CD4-positive, alpha-beta T cell treated with Interleukin-21 for 1 hour (primary cell): Measurements from ENCODE around the gene TM6SF1.
"Not testable (repeated sequence)": the region's sequence is repeated elsewhere in the genome, so short reads cannot be mapped to it uniquely, and the experiment has no call there.

Experiments used
- DNase-seq: peaks from one replicate; pipeline ENCODE4 v3.0.0-alpha.2; 2020

The TM6SF1 gene

DNA sequence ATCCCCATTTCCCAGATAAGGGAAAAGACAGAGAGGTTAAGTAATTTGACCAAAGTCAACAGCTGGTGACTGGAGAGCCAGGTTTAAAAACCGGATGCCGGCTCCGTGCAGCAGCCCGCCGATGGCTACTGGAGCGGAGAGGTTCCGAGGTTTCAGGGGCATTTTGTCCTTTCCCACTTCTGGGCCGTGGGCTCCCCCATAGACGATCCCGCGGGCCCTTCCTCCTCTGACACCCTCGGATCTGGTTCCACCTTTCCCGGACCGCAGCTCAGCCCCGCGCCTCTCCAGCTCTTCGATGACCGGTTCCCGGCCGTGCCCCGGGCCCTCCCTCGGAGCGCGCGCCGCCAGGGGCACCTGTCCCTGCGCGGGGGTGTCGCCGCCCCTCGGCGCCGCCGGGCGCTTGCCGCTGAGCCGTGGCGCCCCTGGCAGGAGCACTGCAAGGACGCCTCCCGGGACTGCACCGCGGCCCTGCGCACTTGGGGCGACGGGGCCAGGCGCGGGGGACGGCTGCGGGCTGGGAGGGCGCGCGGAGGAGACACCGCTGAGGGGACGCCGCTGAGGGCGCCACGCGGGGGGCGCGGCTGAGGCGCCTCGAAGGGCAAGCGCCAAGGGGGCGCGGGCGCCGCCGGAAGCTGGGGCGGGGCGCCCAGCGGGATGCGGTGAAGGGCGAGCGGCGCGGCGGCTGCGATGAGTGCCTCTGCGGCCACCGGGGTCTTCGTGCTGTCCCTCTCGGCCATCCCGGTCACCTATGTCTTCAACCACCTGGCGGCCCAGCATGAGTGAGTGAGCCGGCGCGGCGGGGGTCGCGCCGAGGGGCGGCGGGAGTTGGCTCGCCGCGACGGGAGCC, at the start of gene TM6SF1:
Gene TM6SF1 (plus strand): TSS at position 652 of the 847 bp plus-strand sequence. CDS start 36 bp downstream, at position 688.
- peak; percentile 3 for DNase-seq

DNA sequence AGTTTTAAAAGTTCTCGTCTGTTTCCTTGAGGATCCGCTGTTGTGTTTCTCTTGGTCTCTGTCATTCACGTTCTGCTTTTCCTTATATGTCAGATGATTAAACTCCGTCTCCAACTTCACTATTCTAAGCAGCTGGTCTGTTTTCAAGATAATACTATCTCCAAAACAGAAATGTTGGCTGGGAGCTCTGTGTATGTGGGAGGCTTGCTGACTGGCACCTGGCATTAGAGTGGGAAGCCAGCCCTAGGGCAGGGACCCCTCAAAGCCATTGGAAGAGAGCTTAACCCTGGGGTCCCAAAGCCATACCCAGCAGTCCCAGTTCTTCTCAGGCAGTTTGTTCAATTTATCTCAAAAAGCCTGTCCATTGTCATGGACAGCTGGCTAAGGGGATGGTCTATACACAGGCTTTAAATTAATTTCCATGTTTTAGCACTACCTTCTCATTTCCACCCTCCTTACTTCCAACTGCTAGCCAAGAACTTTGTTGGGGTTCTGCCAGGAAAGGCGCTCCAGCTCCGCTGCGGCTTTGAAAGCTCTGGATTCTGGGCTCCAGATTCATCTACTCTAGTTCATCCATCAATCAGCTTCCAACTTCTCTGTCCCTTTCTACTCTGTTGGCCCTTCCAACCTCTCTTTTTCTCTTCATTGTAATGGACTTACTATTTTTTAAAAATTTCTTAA, 49.6 kb upstream of the TM6SF1 start:
- no peak for DNase-seq

DNA sequence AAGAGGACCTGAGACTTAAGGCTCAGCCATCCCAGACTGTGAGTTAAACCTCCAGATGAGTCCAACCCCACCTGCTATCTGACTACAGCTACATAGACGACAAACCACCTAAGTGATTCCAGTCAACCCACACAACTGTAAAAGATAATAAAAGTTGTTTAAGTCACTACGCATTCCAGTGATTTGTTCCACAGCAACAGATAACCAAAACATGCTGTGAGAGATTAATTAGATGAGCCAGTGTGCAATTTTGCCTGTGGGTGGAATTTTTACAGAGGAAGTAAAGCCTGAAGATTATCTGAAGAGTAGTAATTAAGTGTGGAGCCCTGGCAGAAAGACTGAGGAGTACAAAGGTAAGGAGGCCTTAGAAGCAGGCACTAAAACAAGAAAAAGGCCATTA, 45.8 kb upstream of the TM6SF1 start:
- DNase-seq = no peak

DNA sequence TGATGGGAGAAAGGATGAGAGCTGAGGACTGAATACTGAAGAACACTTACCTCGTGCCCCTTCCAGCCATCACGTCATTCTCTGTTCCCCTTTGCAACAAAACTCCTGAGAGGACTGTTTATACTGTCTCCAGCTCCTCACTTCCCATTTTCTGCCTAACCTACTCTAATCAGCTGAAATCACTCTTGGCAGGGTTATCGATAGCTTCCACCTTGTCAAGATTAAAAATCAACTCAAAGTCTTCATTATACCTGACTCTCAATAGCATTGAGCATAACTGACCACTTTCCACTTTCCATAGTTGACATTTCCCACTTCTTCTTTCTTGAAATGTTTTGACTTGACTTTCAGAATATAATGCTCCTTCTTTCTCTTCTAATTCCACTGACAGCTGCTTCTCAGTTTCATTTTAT, 44.7 kb upstream of the TM6SF1 start:
- no peak for DNase-seq

DNA sequence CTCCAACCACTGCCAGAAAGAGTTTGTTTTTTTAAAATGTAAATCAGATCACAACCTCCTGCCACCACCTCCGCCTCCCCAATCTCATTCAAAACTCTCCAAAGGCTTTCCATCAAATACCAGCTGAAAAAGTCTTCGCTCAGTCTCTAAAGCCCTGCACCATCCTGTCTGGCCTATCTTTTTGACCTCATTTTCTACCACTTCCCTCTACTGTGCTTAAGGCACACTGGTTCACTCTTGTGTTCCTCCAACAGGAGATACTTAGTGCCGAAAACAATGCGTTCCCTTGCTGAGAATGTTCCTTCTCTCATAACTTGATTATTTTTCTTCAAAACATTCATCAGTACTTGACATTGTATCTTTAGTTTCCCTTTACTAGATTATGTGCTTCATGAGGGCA, 43.9 kb upstream of the TM6SF1 start:
- DNase-seq = no peak

DNA sequence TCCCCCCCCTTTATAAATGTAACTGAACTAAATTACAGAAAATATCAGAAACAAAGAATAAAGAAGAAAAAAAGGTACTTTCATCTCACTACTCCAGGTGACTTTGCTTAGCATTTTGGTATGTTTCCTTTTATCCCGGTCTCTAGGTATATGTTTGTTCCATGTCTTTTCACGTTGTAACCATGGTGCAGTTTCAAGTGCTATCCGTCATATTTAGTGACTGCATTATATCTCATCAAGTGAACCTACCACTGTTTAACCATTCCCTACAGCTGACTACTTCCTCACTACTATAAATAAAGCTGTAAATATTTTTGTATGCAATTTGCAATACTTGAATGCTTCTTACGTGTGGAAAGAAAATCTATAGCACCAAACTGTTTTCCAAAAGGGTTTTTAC, 42.6 kb upstream of the TM6SF1 start:
- DNase-seq = no peak

DNA sequence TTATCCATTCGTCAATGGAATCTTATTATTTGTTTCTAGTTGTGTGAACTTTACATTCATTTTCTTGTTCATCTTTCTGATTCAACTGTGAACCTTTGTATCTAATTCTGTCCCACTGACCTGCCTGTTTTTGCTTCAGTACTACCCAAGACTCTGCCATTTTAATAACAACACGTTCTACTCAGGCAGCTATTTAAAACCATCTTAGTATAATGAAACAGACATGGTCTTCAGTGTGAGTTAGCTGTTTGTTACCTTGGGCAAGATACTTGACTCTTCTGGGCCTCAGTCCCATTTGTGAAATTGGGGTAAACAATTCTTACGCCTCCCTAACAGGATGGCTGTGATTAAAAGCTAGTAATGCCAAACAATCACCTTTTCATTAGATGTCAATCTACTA, 42.0 kb upstream of the TM6SF1 start:
- no peak for DNase-seq

DNA sequence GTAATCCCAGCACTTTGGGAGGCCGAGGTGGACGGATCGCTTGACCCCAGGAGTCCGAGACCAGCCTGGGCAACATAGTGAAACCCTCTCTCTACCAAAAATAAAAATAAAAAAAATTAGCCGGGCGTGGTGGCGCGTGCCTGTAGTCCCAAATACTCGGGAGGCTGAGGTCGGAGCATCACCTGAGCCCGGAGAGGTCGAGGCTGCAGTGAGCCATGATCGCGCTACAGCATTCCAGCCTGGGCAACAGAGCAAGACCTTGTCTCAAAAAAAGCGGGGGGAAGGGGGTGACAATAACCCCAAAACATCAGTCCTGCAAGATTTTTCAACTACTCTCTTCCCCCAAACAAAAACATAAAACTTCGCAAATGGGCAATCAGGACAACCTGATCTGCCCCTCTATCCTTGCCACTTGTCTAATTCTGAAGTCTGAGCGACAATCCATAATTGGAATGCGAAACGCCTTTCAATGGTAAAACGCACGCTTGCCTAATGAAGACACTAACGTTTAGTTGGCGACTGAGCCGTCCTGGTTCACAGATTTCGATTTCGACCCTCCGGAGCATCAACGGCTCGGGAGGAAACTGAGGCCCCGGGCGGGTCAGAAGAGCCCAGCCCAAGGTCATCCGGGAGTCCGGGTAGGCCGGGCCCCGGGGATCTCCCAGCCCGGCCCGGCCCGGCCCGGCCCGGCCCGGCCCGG, 41.3 kb upstream of the TM6SF1 start:
- no peak for DNase-seq

DNA sequence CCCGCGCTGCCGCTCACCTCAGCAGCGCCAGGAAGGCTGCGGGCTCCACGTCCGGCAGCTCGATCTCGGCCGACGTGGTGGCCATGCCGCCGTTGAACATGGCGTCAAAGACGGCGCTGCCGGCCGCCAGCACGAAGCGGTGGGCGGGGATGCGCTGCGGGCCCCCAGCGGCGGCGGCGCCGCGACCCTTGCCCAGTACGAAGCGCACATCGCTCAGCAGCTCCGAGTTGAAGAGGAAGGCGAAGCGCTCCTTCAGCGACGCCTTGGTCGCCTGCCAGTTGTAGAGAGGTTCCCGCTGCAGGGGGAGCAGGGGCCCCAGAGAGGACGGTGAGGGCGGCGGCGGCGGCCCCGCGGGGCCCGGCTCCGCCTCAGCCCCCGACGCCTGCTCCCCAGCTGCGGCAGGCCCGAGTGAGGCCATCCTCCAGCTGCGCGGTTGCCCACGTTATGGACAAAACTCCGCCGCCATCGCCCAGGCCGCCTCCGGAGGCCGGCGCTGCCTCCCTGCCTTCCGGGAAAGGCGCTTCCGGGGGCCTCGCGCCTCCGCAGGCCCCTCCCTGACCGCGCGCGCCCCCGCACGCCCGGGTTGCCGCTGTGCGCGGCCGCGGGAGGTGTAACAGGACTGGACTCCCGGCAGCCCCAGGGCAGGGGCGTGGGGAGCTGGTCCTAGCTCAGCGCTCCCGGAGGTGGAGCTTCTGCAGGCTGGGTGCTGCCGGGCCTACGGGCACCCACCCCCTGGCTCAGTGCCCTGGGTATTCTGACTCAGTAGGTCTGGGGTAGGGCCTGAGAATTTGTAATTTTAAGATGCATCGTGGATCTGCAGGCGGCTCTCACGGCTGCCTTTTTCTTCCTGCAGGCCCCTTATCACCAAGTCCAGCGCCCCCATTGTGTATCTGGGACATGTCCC, 40.5 kb upstream of the TM6SF1 start, which contains the start of gene BTBD1:
Gene BTBD1 (minus strand): TSS at position 519 of the 904 bp plus-strand sequence. CDS start 101 bp downstream, at position 418.
- peak; percentile 81 for DNase-seq

DNA sequence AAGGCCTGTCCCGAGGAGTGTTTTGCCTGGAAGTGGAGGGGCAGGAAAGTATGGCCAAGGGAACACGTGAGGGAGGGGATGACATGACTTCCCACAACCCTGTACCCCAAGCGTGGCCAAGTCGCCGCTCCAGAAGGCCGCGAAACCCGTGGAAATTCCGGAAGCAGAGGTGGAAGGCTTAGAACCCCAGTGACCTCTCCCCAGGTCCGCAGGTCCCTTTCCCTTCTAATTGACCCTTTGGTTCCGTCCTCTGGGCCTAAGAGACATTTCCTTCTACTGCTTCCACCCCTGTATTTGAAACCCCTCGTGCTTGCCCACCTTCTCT, 39.8 kb upstream of the TM6SF1 start:
- no peak for DNase-seq

DNA sequence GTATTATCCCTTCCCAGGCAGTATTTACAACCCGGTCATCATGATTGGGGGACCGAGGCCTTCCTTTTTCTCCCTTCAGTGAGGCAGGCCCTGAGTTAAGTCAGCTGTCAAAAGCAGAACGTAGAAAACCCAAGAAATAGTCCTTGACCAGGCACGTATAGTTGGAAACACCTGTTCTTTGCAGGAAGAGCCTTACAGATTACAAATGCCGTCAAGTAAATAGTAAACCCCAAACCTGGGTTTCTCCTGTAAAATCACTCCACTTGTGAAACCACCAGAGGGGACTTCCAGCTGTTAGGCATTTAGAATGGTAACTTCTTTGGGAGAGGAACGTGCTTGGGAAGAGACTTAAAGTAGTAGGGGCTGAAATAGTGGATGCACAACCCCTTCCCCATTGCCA, 39.4 kb upstream of the TM6SF1 start:
- DNase-seq = no peak

DNA sequence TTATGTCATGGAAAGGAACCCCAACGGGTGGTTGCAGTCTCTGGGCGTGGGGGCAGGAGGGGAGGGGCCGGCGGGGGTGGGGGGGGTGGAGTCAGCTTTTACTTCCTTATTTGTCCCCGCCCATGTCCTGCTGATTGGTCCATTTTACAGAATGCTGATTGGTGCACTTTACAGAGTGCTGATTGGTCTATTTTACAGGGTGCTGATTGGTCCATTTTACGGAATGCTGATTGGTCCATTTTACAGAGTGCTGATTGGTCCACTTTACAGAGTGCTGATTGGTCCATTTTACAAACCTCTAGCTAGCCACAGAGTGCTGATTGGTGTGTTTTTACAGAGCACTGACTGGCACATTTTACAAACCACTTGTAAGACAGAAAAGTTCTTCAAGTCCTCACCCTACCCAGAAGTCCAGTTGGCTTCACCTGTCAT, 38.2 kb upstream of the TM6SF1 start:
- peak; percentile 79 for DNase-seq

DNA sequence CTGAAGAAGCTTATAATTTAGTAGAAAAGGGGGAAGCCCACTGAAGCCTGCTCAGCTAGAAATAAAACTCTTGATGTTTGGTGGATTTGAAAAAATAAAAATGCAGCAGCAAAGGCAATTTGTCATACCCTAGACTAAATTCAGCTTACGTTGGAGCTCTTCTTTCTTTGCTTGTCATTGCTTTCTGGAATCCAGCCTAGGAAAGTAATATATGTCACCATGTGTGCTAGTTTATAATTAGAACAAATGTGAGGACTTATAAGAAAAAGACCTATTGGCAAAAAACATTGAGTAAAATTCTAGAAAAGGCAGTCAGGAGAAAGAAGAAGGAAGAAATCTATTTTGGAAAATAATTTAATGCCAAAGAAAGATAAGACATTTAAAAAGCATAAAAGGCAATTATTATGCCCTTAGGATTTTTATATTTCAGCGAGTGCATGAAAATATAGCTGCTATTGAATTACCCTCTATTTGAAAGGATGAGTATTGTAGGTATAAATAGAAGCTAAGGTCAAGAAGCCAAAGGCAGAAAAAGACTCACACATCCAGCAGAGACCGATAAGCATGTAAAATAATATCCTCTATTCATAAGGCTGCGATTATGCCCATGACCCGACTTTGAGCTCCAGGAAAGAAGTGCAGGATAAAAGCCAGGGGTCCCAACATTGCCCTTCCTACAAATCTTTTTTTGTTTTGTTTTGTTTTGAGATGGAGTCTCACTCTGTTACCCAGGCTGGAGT, 29.8 kb upstream of the TM6SF1 start:
- DNase-seq = no peak

DNA sequence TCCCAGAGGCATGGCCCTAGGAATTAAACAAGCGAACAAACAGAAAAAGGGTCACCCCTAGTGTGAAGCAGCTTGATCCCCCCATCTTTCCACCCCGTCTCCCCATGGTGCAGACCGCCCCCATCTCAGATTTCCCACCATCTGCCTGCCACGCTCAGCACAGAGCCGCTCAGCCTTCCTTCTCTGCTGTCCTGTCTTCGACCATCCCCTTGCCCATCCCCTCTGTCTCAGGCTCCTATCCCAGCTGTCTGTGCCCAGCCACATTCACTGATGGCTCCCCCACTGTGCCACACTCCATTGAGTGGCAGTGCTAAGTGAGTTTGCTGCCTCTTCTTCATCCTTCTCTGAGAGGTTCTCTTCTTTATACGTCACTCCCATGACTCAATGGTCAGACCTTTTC, 28.7 kb upstream of the TM6SF1 start:
- no peak for DNase-seq

DNA sequence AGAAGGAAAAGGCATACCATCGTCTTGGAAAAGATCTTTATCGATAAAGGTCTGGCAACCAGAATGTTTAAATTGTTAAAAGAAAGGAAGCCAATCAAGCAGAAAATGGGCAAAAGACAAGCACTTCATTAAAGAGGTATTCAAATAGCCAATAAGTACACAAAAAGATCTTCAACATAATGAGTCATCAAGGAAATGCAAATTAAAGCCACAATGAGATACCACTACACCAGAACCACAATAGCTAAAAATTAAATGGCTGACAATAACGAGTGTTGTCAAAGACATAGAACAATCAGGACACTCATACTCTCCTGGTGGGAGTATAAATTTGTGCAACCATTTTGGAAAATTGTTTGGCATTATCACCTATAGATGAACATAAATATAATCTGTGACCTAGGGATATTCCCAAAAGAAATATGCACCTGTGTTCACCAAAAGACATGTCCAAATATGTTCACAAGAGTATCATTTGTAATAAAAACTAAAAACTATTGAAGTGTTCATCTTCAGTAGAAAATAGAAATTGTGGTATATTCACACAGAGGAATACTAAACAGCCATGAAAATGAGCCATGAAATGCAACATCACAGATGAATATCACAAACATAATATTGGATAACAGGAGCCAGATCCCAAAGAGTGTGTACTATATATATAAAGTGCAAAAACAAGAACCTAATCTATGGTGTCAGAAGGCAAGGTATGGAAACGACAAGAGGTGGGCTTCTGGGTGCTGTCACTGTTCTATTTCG, 26.0 kb upstream of the TM6SF1 start:
- DNase-seq = no peak

DNA sequence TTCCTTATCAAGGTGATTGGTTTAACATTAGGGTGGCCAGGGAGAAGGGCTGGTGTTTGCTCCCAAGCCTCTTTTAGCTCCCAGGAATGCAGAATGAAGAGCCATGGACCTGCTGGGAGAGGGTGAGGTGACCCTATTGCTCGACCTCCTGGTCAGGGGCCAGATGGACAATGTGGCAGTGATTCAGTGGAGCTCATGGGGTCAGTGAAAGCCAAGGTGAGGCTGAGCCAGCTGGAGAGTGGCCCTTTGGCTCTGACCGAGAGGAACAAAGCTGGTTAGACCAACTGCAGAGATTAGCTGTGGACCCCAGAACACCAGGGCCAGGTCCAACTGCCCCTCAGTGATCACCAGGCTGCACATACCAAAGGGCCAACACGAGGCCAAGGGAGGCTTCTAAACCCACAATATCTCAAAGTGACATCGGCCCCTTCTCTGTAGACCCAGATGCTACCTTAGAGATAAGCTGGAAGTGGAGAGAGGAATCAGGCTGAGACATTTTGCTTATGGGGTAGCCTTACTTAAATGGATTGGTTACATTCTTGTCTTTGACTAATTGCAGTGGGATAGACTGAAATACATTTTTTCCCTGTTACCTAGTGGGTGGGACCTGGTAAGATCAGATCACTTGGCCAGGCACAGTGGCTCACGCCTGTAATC, 24.6 kb upstream of the TM6SF1 start:
- DNase-seq = no peak

DNA sequence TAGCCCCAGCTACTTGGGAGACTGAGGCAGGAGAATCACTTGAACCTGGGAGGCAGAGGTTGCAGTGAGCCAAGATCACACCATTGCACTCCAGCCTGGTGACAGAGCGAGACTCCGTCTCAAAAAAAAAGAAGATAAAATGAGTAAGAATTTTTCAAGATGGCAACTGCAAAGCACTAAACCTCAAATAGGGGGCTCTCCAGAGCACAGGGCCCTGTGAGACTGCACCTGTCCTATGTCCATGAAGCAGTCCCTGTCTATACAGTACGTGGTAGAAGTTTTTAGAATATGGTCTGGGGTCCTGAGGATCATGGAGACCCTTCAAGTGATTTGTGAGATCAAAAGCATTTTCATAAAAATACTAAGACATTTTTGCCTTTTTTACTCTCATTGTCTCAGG, 22.0 kb upstream of the TM6SF1 start:
- not testable (repeated sequence) for DNase-seq

DNA sequence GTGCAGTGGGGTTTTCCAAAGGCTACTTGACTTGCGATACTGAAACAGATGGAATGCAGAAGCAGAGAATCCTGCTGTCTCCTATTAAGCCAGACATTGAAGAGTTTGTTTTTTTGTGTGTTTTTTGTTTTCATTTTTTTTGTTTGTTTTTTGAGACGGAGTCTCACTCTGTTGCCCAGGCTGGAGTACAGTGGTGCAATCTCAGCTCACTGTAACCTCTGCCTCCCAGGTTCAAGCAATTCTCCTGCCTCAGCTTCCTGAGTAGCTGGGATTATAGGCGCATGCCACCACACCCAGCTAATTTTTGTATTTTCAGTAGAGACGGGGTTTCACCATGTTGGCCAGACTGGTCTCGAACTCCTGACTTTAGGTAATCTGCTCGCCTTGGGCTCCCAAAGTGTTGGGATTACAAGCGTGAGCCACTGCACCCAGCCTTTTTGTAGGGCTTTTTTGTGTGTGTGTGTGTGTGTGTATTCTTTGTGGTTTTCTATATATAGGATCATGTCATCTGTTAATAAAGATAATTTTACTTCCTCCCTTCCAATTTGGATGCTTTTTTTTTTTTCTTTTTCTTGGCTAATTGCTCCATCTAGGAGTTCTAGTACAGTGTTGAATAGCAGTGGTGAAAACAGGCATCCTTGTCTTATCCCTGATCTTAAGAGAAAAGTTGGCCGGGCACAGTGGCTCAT, 21.4 kb upstream of the TM6SF1 start:
- not testable (repeated sequence) for DNase-seq

DNA sequence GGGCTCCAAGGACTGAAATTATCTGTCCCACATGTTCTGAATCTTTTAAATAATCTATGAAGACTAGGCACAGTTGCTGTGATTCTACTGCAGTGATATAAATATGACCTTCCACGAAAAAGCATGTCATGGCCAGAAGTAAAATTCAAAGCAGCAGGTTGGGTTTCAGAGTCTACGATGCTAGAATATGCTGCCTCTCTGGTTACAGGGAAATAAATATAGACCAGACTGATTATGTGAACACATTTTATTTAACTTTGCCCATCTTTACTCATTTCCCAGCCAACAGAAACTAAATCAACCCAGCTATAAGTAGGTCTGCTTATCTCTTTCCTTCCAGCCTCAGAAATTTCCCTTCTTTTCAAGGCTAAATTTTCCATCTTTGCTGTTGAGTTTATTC, 19.9 kb upstream of the TM6SF1 start:
- DNase-seq = no peak

DNA sequence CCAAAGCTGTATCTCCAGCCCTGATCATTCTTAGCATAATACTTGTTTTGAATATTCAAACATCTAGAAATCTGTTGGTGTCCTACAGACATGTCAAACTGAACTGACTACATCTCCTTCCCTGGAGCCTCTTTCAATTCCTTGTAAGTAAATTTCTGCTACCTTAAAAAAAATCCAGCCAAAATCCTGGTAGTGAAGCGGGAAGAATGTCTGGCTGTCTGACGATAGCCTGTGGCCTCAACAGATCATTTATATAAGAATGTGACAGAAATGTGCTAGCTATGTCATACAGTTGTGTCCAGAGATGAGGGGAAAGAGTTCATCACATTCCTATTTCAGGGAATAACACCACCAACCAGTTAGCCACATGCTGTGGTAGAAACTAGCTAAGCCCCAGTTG, 18.6 kb upstream of the TM6SF1 start:
- DNase-seq = no peak
